B cell (primary cell): ENCODE data around the gene FABP6. TPM values are rescaled to one million over a fixed set of nuclear protein-coding genes. Genes with fewer than 3 reads are reported as not detected.

ENCODE experiments used
- ATAC-seq: fragments of 200-7000 bp; cut with Tn5 transposase; one replicate; pipeline ENCODE4 v1.10.0; 2021; ENCODE audit warnings: low read depth, mild to moderate bottlenecking, moderate number of reproducible peaks, moderate library complexity
- CTCF ChIA-PET: fragments of 350-600 bp; sonication (Branson Sonifier 250); formaldehyde crosslinking; loops from one replicate; lab custom pipeline; 2021; ENCODE audit warnings: antibody characterized with exemption, inconsistent platforms; lab: Charles Lee
- POLR2A ChIA-PET: fragments of 350-600 bp; sonication (Branson Sonifier 250); formaldehyde crosslinking; loops from one replicate; lab custom pipeline; 2021; ENCODE audit warnings: antibody characterized with exemption; lab: Charles Lee
- DNase-seq: peaks from one replicate; pipeline ENCODE4 v3.0.0; 2013
- H2AFZ ChIP-seq: 2 replicates; pipeline ENCODE4 v1.6.1; 2012; ENCODE audit warnings: mild to moderate bottlenecking, low read depth, low read length; ENCODE audit not compliant: insufficient read depth, poor library complexity, severe bottlenecking
- H3K27ac ChIP-seq, 2 donors: 1 replicate in 1 of 2; 2 replicates in 1 of 2; pipeline ENCODE4 v1.5.1; 2012 to 2013; ENCODE audit warnings: low read length in 2 of 2, mild to moderate bottlenecking in 2 of 2, moderate library complexity in 1 of 2
- H3K27me3 ChIP-seq, 4 experiments: fragments of 200-600 bp in 1 of 4; sonication (generic) in 1 of 4; replicated peaks in 1 of 4; 1 replicate in 2 of 4; 2 replicates in 2 of 4; pipeline versions ENCODE4 v1.6.1 to v1.7.0; 2013 to 2016; ENCODE audit warnings: low read length in 3 of 4, mild to moderate bottlenecking in 2 of 4, mixed read lengths in 1 of 4, moderate library complexity in 1 of 4; ENCODE audit not compliant: insufficient read depth in 4 of 4, control insufficient read depth in 3 of 4; ENCODE audit errors: control extremely low read depth in 1 of 4
- H3K36me3 ChIP-seq, 2 experiments: replicated peaks in 1 of 2; 1 replicate in 1 of 2; 2 replicates in 1 of 2; pipeline versions ENCODE4 v1.6.1 to v1.7.1; 2013; ENCODE audit warnings: low read length in 1 of 2; ENCODE audit not compliant: insufficient read depth in 2 of 2, control insufficient read depth in 1 of 2; ENCODE audit errors: control extremely low read depth in 1 of 2, extremely low read depth in 1 of 2
- H3K4me1 ChIP-seq, 2 donors: fragments of 200-600 bp in 1 of 2; sonication (generic) in 1 of 2; 1 replicate in 1 of 2; 2 replicates in 1 of 2; pipeline versions ENCODE4 v1.5.1 to v1.6.1; 2013 to 2017; ENCODE audit warnings: low read length in 2 of 2; ENCODE audit not compliant: control insufficient read depth in 2 of 2, insufficient read depth in 2 of 2
- H3K4me2 ChIP-seq: replicated peaks from 2 replicates; pipeline ENCODE3; 2012; ENCODE audit warnings: mild to moderate bottlenecking, low read depth, low read length; ENCODE audit not compliant: poor library complexity, severe bottlenecking
- H3K4me3 ChIP-seq, 5 experiments: fragments of 200-600 bp in 1 of 5; sonication (generic) in 1 of 5; 1 replicate in 3 of 5; 2 replicates in 2 of 5; pipeline versions ENCODE4 v1.5.1 to v1.7.0; 2011 to 2016; ENCODE audit warnings: low read length in 4 of 5, mild to moderate bottlenecking in 4 of 5, low read depth in 2 of 5, control low read depth in 1 of 5, moderate library complexity in 1 of 5; ENCODE audit not compliant: insufficient read depth in 1 of 5; ENCODE audit errors: control extremely low read depth in 1 of 5, extremely low read depth in 1 of 5
- H3K79me2 ChIP-seq: fragments of 200-600 bp; sonication (generic); one replicate; pipeline ENCODE4 v1.6.0; 2016; ENCODE audit warnings: low read length; ENCODE audit not compliant: control insufficient read depth, insufficient read depth
- H3K9ac ChIP-seq: fragments of 200-600 bp; sonication (generic); 2 replicates; pipeline ENCODE4 v1.6.1; 2017; ENCODE audit warnings: mild to moderate bottlenecking, low read length, moderate library complexity
- H3K9me3 ChIP-seq, 3 donors: one replicate each; pipeline versions ENCODE4 v1.6.1 to v1.7.1; 2013; ENCODE audit warnings: low read length in 2 of 3; ENCODE audit not compliant: control insufficient read depth in 2 of 3, insufficient read depth in 1 of 3; ENCODE audit errors: control extremely low read depth in 1 of 3
- H4K20me1 ChIP-seq: 2 replicates; pipeline ENCODE4 v1.6.0; 2012; ENCODE audit warnings: mild to moderate bottlenecking, low read length; ENCODE audit not compliant: insufficient read depth, control insufficient read depth, poor library complexity, severe bottlenecking
- H3K27ac Mint-ChIP-seq: one replicate; pipeline ENCODE4 v1.8.0; 2021; ENCODE audit warnings: mixed read lengths
- H3K27me3 Mint-ChIP-seq: one replicate; pipeline ENCODE4 v1.8.0; 2021; ENCODE audit warnings: mixed read lengths
- H3K4me1 Mint-ChIP-seq: one replicate; pipeline ENCODE4 v1.8.0; 2021; ENCODE audit warnings: mixed read lengths
- H3K4me3 Mint-ChIP-seq: one replicate; pipeline ENCODE4 v1.8.0; 2021; ENCODE audit warnings: mixed read lengths
- H3K9me3 Mint-ChIP-seq: one replicate; pipeline ENCODE4 v1.8.0; 2022; ENCODE audit warnings: mixed read lengths; ENCODE audit not compliant: insufficient read depth
- EZH2 ChIP-seq: IDR thresholded peaks from 2 replicates; pipeline ENCODE4 v1.6.1; 2012; ENCODE audit warnings: borderline replicate concordance, low read depth, mild to moderate bottlenecking, moderate library complexity, low read length; ENCODE audit not compliant: insufficient read depth, poor library complexity, severe bottlenecking
- WGBS: methylation state at CpG from one replicate; pipeline ENCODE4 v1.1.5; 2013; ENCODE audit warnings: missing lambda C conversion rate; ENCODE audit not compliant: insufficient coverage; 5-methylcytosine and 5-hydroxymethylcytosine counted together
- intact Hi-C: fragments of 100-400 bp; cut with micrococcal nuclease; formaldehyde crosslinking; loops from one replicate; pipeline ENCODE4 v1.10.0; 2022
- polyA plus RNA-seq: library from polyadenylated mRNA; depleted of rRNA; stranded (reverse); fragments of >200 nt; gene quantifications from 2 replicates; pipeline ENCODE4 v1.2.3, GENCODE V29; 2012
- total RNA-seq, 2 donors: library from RNA; stranded (reverse); fragments of 120-200 nt in 1 of 2; gene quantifications; 1 replicate in 1 of 2; 2 replicates in 1 of 2; pipeline versions ENCODE4 v1.2.3 to v1.2.4, GENCODE V29; 2013 to 2022
- TF ChIP-seq, protein P1 (sequence below): fragments of 200-600 bp; IDR thresholded peaks from one replicate; pipeline ENCODE4 v1.8.0; 2022; ENCODE audit warnings: antibody characterized with exemption, mild to moderate bottlenecking

Gene FABP6
- total and polyA plus RNA-seq, 2 donors (not counting 1 experiment from before 2014, with no cell fraction given), result not detected

GRCh38 chr5:160259341-160259740 lies 30.0 kb downstream of the FABP6 start:
- TF ChIP-seq, protein P1, sequence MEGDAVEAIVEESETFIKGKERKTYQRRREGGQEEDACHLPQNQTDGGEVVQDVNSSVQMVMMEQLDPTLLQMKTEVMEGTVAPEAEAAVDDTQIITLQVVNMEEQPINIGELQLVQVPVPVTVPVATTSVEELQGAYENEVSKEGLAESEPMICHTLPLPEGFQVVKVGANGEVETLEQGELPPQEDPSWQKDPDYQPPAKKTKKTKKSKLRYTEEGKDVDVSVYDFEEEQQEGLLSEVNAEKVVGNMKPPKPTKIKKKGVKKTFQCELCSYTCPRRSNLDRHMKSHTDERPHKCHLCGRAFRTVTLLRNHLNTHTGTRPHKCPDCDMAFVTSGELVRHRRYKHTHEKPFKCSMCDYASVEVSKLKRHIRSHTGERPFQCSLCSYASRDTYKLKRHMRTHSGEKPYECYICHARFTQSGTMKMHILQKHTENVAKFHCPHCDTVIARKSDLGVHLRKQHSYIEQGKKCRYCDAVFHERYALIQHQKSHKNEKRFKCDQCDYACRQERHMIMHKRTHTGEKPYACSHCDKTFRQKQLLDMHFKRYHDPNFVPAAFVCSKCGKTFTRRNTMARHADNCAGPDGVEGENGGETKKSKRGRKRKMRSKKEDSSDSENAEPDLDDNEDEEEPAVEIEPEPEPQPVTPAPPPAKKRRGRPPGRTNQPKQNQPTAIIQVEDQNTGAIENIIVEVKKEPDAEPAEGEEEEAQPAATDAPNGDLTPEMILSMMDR, result no peak
- TF ChIP-seq EZH2, result no peak
- no peak for DNase-seq
- Histone ChIP-seq H4K20me1 (no peaks in the 10 kb centered on the region), H3K9me3 (no peaks in the 10 kb centered on the region), H3K27me3 (peaks cover 0 to 17% (median 0%) of the 10 kb centered on the region in 4 experiments), H3K27ac (no peak overlapping the region), H3K4me1 (peaks cover 16 to 22% of the 10 kb centered on the region in 2 donors), H2AFZ (no peak overlapping the region), H3K9ac (no peak overlapping the region), H3K4me2 (no peak overlapping the region), H3K36me3 (no peaks in the 10 kb centered on the region), H3K79me2 (no peaks in the 10 kb centered on the region), H3K4me3 (no peak overlapping the region)
- no peak for ATAC-seq
- Mint-ChIP-seq H3K27ac (no peak overlapping the region), H3K4me1 (peaks cover 25% of the 10 kb centered on the region), H3K27me3 (peaks cover 18% of the 10 kb centered on the region), H3K9me3 (no peaks in the 10 kb centered on the region), H3K4me3 (no peak overlapping the region)
- intact Hi-C loops, result no loop called here
- ChIA-PET CTCF (no interaction called here), POLR2A (no interaction called here)
- 62% methylated on average over 7 of the region's 7 CpGs for WGBS

- Mint-ChIP-seq H3K4me1 (peaks cover 25% of the 10 kb centered on the region), H3K27ac (peak overlapping the region; percentile 55), H3K27me3 (peaks cover 22% of the 10 kb centered on the region), H3K9me3 (no peaks in the 10 kb centered on the region), H3K4me3 (no peak overlapping the region)
- CTCF ChIA-PET, result no interaction called here
- intact Hi-C loops, result no loop called here
- no peak overlapping the region for H2AFZ ChIP-seq
- ATAC-seq, result no peak
- peaks cover 16 to 22% of the 10 kb centered on the region in 2 donors for H3K4me1 ChIP-seq
- H3K36me3 ChIP-seq, result no peaks in the 10 kb centered on the region
- TF ChIP-seq EZH2, result no peak
- TF ChIP-seq, protein P1, result no peak
- H3K4me3 ChIP-seq, result no peak overlapping the region
- H3K9ac ChIP-seq, result no peak overlapping the region
- no peak for DNase-seq
- H3K79me2 ChIP-seq, result no peaks in the 10 kb centered on the region
- H3K27me3 ChIP-seq, result peaks cover 0 to 17% (median 0%) of the 10 kb centered on the region in 4 experiments
- H3K9me3 ChIP-seq, result no peaks in the 10 kb centered on the region
- WGBS, result 87% methylated on average over 14 of the region's 14 CpGs
- H4K20me1 ChIP-seq, result no peaks in the 10 kb centered on the region
- POLR2A ChIA-PET, result no interaction called here
- no peak overlapping the region for H3K27ac ChIP-seq
- no peak overlapping the region for H3K4me2 ChIP-seq
Observed at GRCh38 chr5:160260006-160260775, 30.9 kb downstream of the FABP6 start.
